ENCODE data around the gene CHRNB1. TPM values are rescaled to one million over a fixed set of nuclear protein-coding genes. Genes with fewer than 3 reads are reported as not detected.

Gene CHRNB1
- polyA plus RNA-seq, 1 donor from 2014 or later: 18.2 TPM

DNA sequence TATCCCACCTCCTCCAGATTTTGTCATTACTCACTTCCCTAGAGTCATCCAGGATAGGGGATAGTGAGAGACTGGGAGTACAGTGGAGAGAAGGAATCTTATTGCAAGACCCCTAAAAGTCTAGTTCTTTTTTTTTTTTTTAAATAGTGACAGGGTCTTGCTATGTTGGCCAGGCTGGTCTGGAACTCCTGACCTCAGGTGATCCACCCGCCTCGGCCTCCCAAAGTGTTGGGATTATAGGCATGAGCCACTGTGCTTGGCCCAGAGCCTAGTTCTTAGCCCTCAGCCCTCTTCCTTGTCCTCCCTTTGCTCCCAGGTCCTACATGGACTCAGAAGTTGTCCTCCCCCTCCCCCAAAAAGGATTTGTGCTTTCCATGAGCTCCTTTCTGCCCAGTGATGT, 2.7 kb upstream of the CHRNB1 start:
- H3K4me3 ChIP-seq (ENCODE audit: low read length): peak overlapping the region; percentile 85
- H4K20me1 ChIP-seq (ENCODE audit: insufficient read depth): no peaks in the 10 kb centered on the region
- no peaks in the 10 kb centered on the region for H3K36me3 ChIP-seq (ENCODE audit: insufficient read depth, low read length)
- H2AFZ ChIP-seq (ENCODE audit: low read depth, low read length): no peak overlapping the region
- no peak for TF ChIP-seq CTCF (IDR thresholded peaks at IDR 0.05; ENCODE audit: poor library complexity, severe bottlenecking)
- no peak for TF ChIP-seq POLR2AphosphoS5 (IDR thresholded peaks at IDR 0.05)
- no peak for TF ChIP-seq MXI1 (conservative IDR thresholded peaks at IDR 0.05; ENCODE audit: poor library complexity, severe bottlenecking)
- TF ChIP-seq TAF1 (IDR thresholded peaks at IDR 0.05; ENCODE audit: low read depth): no peak
- no peak for TF ChIP-seq RAD21 (conservative IDR thresholded peaks at IDR 0.05)
- no peak for TF ChIP-seq EP300 (conservative IDR thresholded peaks at IDR 0.05; ENCODE audit: poor library complexity, severe bottlenecking)
- TF ChIP-seq, protein P1, sequence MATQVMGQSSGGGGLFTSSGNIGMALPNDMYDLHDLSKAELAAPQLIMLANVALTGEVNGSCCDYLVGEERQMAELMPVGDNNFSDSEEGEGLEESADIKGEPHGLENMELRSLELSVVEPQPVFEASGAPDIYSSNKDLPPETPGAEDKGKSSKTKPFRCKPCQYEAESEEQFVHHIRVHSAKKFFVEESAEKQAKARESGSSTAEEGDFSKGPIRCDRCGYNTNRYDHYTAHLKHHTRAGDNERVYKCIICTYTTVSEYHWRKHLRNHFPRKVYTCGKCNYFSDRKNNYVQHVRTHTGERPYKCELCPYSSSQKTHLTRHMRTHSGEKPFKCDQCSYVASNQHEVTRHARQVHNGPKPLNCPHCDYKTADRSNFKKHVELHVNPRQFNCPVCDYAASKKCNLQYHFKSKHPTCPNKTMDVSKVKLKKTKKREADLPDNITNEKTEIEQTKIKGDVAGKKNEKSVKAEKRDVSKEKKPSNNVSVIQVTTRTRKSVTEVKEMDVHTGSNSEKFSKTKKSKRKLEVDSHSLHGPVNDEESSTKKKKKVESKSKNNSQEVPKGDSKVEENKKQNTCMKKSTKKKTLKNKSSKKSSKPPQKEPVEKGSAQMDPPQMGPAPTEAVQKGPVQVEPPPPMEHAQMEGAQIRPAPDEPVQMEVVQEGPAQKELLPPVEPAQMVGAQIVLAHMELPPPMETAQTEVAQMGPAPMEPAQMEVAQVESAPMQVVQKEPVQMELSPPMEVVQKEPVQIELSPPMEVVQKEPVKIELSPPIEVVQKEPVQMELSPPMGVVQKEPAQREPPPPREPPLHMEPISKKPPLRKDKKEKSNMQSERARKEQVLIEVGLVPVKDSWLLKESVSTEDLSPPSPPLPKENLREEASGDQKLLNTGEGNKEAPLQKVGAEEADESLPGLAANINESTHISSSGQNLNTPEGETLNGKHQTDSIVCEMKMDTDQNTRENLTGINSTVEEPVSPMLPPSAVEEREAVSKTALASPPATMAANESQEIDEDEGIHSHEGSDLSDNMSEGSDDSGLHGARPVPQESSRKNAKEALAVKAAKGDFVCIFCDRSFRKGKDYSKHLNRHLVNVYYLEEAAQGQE (IDR thresholded peaks at IDR 0.05; ENCODE audit: borderline replicate concordance): no peak
- TF ChIP-seq EZH2 (IDR thresholded peaks at IDR 0.05; ENCODE audit: borderline replicate concordance, insufficient read depth, low read length, poor library complexity, severe bottlenecking): no peak
- TF ChIP-seq SMC3 (conservative IDR thresholded peaks at IDR 0.05; ENCODE audit: poor library complexity): no peak
- H3K4me2 ChIP-seq (ENCODE audit: low read length): peak overlapping the region; percentile 79
- H3K9me2 ChIP-seq (ENCODE audit: insufficient read depth, low read length): no peaks in the 10 kb centered on the region
- peaks cover 4% of the 10 kb centered on the region for H3F3A ChIP-seq (ENCODE audit: insufficient read depth, low read length, poor library complexity, severe bottlenecking)
- H3K79me2 ChIP-seq (replicated peaks; ENCODE audit: insufficient read depth, low read length): no peaks in the 10 kb centered on the region
- peak overlapping the region; percentile 99 for H3K27ac ChIP-seq (ENCODE audit: low read length)
- peak overlapping the region; percentile 97 for H3K9ac ChIP-seq (ENCODE audit: low read length)
- no peaks in the 10 kb centered on the region for H3K9me3 ChIP-seq (ENCODE audit: low read length)
- H3K27me3 ChIP-seq (ENCODE audit: insufficient read depth, low read depth, low read length): peaks cover 38% of the 10 kb centered on the region

GRCh38 chr17:7443499-7444485, 1.1 kb upstream of the CHRNB1 start:
- no peak overlapping the region for H3K4me2 ChIP-seq (ENCODE audit: low read length)
- H3K9me3 ChIP-seq (ENCODE audit: low read length): no peaks in the 10 kb centered on the region
- H3K36me3 ChIP-seq (ENCODE audit: insufficient read depth, low read length): no peaks in the 10 kb centered on the region
- no peak overlapping the region for H3K9ac ChIP-seq (ENCODE audit: low read length)
- TF ChIP-seq POLR2AphosphoS5 (IDR thresholded peaks at IDR 0.05) (no peak), EP300 (conservative IDR thresholded peaks at IDR 0.05; ENCODE audit: poor library complexity, severe bottlenecking) (no peak), TAF1 (IDR thresholded peaks at IDR 0.05; ENCODE audit: low read depth) (no peak), CTCF (IDR thresholded peaks at IDR 0.05; ENCODE audit: poor library complexity, severe bottlenecking) (no peak), RAD21 (conservative IDR thresholded peaks at IDR 0.05) (no peak)
- TF ChIP-seq, protein P1 (IDR thresholded peaks at IDR 0.05; ENCODE audit: borderline replicate concordance): no peak
- no peak overlapping the region for H3K4me3 ChIP-seq (ENCODE audit: low read length)
- H3K9me2 ChIP-seq (ENCODE audit: insufficient read depth, low read length): no peaks in the 10 kb centered on the region
- H3K27me3 ChIP-seq (ENCODE audit: insufficient read depth, low read depth, low read length): peaks cover 24% of the 10 kb centered on the region
- H2AFZ ChIP-seq (ENCODE audit: low read depth, low read length): no peak overlapping the region
- no peaks in the 10 kb centered on the region for H3F3A ChIP-seq (ENCODE audit: insufficient read depth, low read length, poor library complexity, severe bottlenecking)
- H3K27ac ChIP-seq (ENCODE audit: low read length): no peak overlapping the region
- no peaks in the 10 kb centered on the region for H3K79me2 ChIP-seq (replicated peaks; ENCODE audit: insufficient read depth, low read length)
- H4K20me1 ChIP-seq (ENCODE audit: insufficient read depth): no peaks in the 10 kb centered on the region
